SK-N-SH (cell line): Measurements from ENCODE around the gene CCL27. TPM values are rescaled to one million over a fixed set of nuclear protein-coding genes. Genes with fewer than 3 reads are reported as not detected.

Experiments
- CTCF ChIA-PET: fragments of 300-600, 350-600 bp; formaldehyde crosslinking; extraction: SDS; loops from one replicate; lab custom pipeline; 2021; lab: Yijun Ruan, JAX
- POLR2A ChIA-PET: fragments of 350-600 bp; sonication (Branson Sonifier 250); formaldehyde crosslinking; extraction: SDS; loops from one replicate; lab custom pipeline; 2020; ENCODE audit warnings: antibody characterized with exemption, inconsistent platforms; lab: Yijun Ruan, JAX
- DNase-seq: peaks from one replicate; pipeline ENCODE4 v3.0.0; 2012
- H2AFZ ChIP-seq: fragments of 200-600 bp; sonication (generic); 2 replicates; pipeline ENCODE4 v1.8.1; 2016; ENCODE audit warnings: antibody characterized with exemption, mild to moderate bottlenecking, low read depth
- H3F3A ChIP-seq: fragments of 200-600 bp; sonication (generic); replicated peaks from 2 replicates; pipeline ENCODE3; 2016; ENCODE audit warnings: antibody characterized with exemption, mild to moderate bottlenecking; ENCODE audit not compliant: insufficient read depth
- H3K27ac ChIP-seq, 2 experiments: fragments of 200-500 bp in 1 of 2; fragments of 200-600 bp in 1 of 2; sonication (Bioruptor generic) in 1 of 2; sonication (generic), shearing (Covaris generic) in 1 of 2; 2 replicates each; pipeline versions ENCODE4 v1.5.1 to v1.6.1; 2014 to 2016; ENCODE audit warnings: low read depth in 2 of 2, inconsistent platforms in 1 of 2, low read length in 1 of 2, mild to moderate bottlenecking in 1 of 2, mixed read lengths in 1 of 2
- H3K27me3 ChIP-seq: fragments of 200-600 bp; sonication (generic), shearing (Covaris generic); 2 replicates; pipeline ENCODE4 v1.6.1; 2016; ENCODE audit warnings: mixed run types; ENCODE audit not compliant: insufficient read depth
- H3K36me3 ChIP-seq, 2 experiments: fragments of 200-500 bp in 1 of 2; fragments of 200-600 bp in 1 of 2; sonication (Bioruptor generic) in 1 of 2; sonication (generic) in 1 of 2; replicated peaks in 1 of 2; 2 replicates each; pipeline versions ENCODE3 to v1.5.1; 2014 to 2016; ENCODE audit warnings: low read length in 1 of 2, mild to moderate bottlenecking in 1 of 2; ENCODE audit not compliant: insufficient read depth in 2 of 2, control insufficient read depth in 1 of 2
- H3K4me1 ChIP-seq, 2 experiments: fragments of 200-500 bp in 1 of 2; fragments of 200-600 bp in 1 of 2; sonication (Bioruptor generic) in 1 of 2; sonication (generic), shearing (Covaris generic) in 1 of 2; 2 replicates each; pipeline versions ENCODE4 v1.5.1 to v1.6.1; 2014 to 2016; ENCODE audit warnings: low read depth in 1 of 2, low read length in 1 of 2, mixed run types in 1 of 2; ENCODE audit not compliant: insufficient read depth in 2 of 2, control insufficient read depth in 1 of 2
- H3K4me2 ChIP-seq: fragments of 200-600 bp; sonication (generic), shearing (Covaris generic); 2 replicates; pipeline ENCODE4 v1.6.1; 2017; ENCODE audit warnings: mixed run types
- H3K4me3 ChIP-seq, 2 experiments: fragments of 200-500 bp in 1 of 2; fragments of 200-600 bp in 1 of 2; sonication (Bioruptor generic) in 1 of 2; sonication (generic), shearing (Covaris generic) in 1 of 2; 2 replicates each; pipeline versions ENCODE4 v1.5.1 to v1.8.1; 2014 to 2016; ENCODE audit warnings: low read depth in 2 of 2, inconsistent platforms in 1 of 2, low read length in 1 of 2, mild to moderate bottlenecking in 1 of 2, mixed read lengths in 1 of 2, moderate library complexity in 1 of 2
- H3K79me2 ChIP-seq: fragments of 200-600 bp; sonication (generic); 2 replicates; pipeline ENCODE4 v1.8.1; 2017; ENCODE audit warnings: mild to moderate bottlenecking; ENCODE audit not compliant: insufficient read depth
- H3K9ac ChIP-seq: fragments of 200-600 bp; sonication (generic); 2 replicates; pipeline ENCODE4 v1.6.1; 2017; ENCODE audit warnings: mixed run types
- H3K9me2 ChIP-seq: fragments of 200-600 bp; sonication (generic); 2 replicates; pipeline ENCODE4 v1.6.1; 2017; ENCODE audit warnings: mixed run types
- H3K9me3 ChIP-seq: fragments of 200-600 bp; sonication (generic); 2 replicates; pipeline ENCODE4 v1.6.1; 2017; ENCODE audit warnings: mixed run types, mild to moderate bottlenecking, moderate library complexity
- H4K20me1 ChIP-seq: fragments of 200-600 bp; sonication (generic); 2 replicates; pipeline ENCODE4 v1.6.1; 2017; ENCODE audit warnings: mild to moderate bottlenecking, mixed run types; ENCODE audit not compliant: insufficient read depth
- CHD2 ChIP-seq: fragments of 150-350 bp; IDR thresholded peaks from 2 replicates; pipeline ENCODE4 v1.6.1; 2018; ENCODE audit warnings: low read length; ENCODE audit not compliant: partially characterized antibody
- CTCF ChIP-seq: fragments of 200-600 bp; sonication (generic); IDR thresholded peaks from 2 replicates; pipeline ENCODE4 v1.6.1; 2017; ENCODE audit warnings: antibody characterized with exemption, mild to moderate bottlenecking, moderate library complexity
- ELF1 ChIP-seq: IDR thresholded peaks from 2 replicates; pipeline ENCODE4 v1.4.0; 2012
- EP300 ChIP-seq, 2 experiments: IDR thresholded peaks; 2 replicates each; pipeline versions ENCODE4 v1.4.0 to v1.6.1; 2012; ENCODE audit warnings: borderline replicate concordance in 1 of 2, low read depth in 1 of 2, low read length in 1 of 2
- FOSL2 ChIP-seq: IDR thresholded peaks from 2 replicates; pipeline ENCODE4 v1.4.0; 2012; ENCODE audit warnings: low read depth, mild to moderate bottlenecking, moderate library complexity, borderline replicate concordance
- FOXJ3 ChIP-seq: sonication (generic); formaldehyde crosslinking; IDR thresholded peaks from 2 replicates; pipeline ENCODE4 v1.5.1; 2020; ENCODE audit warnings: mild to moderate bottlenecking, missing genetic modification reagents
- FOXM1 ChIP-seq: IDR thresholded peaks from 2 replicates; pipeline ENCODE4 v1.4.0; 2012; ENCODE audit warnings: low read depth, mild to moderate bottlenecking
- GATA2 ChIP-seq: sonication (generic); formaldehyde crosslinking; IDR thresholded peaks from 2 replicates; pipeline ENCODE4 v1.5.0; 2020; ENCODE audit warnings: mild to moderate bottlenecking, missing genetic modification reagents
- MEF2A ChIP-seq: IDR thresholded peaks from 2 replicates; pipeline ENCODE4 v1.4.0; 2012; ENCODE audit warnings: low read depth, borderline replicate concordance
- PBX3 ChIP-seq: IDR thresholded peaks from 2 replicates; pipeline ENCODE4; 2012
- POLR2AphosphoS5 ChIP-seq: IDR thresholded peaks from 2 replicates; pipeline ENCODE4 v1.6.1; 2012; ENCODE audit warnings: low read depth, low read length
- RCOR1 ChIP-seq: fragments of 150-350 bp; IDR thresholded peaks from 2 replicates; pipeline ENCODE4 v1.6.1; 2017; ENCODE audit warnings: antibody characterized with exemption, low read length
- RFX5 ChIP-seq: IDR thresholded peaks from 2 replicates; pipeline ENCODE4 v1.6.1; 2012; ENCODE audit warnings: mild to moderate bottlenecking, improper control_type of control experiment, low read length
- SIN3A ChIP-seq: IDR thresholded peaks from 2 replicates; pipeline ENCODE4 v1.6.1; 2012; ENCODE audit warnings: low read depth, mild to moderate bottlenecking, low read length, moderate library complexity, borderline replicate concordance
- TAF1 ChIP-seq: IDR thresholded peaks from 2 replicates; pipeline ENCODE4 v1.6.1; 2012; ENCODE audit warnings: low read depth, mild to moderate bottlenecking, low read length, moderate library complexity, borderline replicate concordance
- TCF12 ChIP-seq: IDR thresholded peaks from 2 replicates; pipeline ENCODE4 v1.4.0; 2012
- TEAD4 ChIP-seq: IDR thresholded peaks from 2 replicates; pipeline ENCODE4 v1.4.0; 2012; ENCODE audit warnings: mild to moderate bottlenecking, borderline replicate concordance; ENCODE audit not compliant: insufficient read depth
- USF1 ChIP-seq: IDR thresholded peaks from 2 replicates; pipeline ENCODE4 v1.4.0; 2012; ENCODE audit warnings: low read depth, borderline replicate concordance
- YY1 ChIP-seq: IDR thresholded peaks from 2 replicates; pipeline ENCODE4 v1.4.0; 2012; ENCODE audit warnings: low read depth, mild to moderate bottlenecking
- ZBTB33 ChIP-seq: IDR thresholded peaks from 2 replicates; pipeline ENCODE4 v1.4.0; 2012; ENCODE audit warnings: low read depth, borderline replicate concordance
- polyA plus RNA-seq, 3 experiments: library from polyadenylated mRNA; depleted of rRNA; stranded (reverse); fragments of >200 nt; gene quantifications; 2 replicates each; pipeline ENCODE4 v1.2.3, GENCODE V29; 2012

CCL27 gene
- polyA plus RNA-seq, 1 of the 3 experiments (the other 2 are of a cell fraction) = not detected

- Histone ChIP-seq H3K4me2 (no peak overlapping the region), H3K9me2 (no peaks in the 10 kb centered on the region), H2AFZ (no peak overlapping the region), H3K27me3 (no peaks in the 10 kb centered on the region), H3K36me3 (no peaks in the 10 kb centered on the region), H4K20me1 (no peaks in the 10 kb centered on the region), H3K9ac (no peak overlapping the region), H3F3A (no peaks in the 10 kb centered on the region), H3K9me3 (no peaks in the 10 kb centered on the region), H3K4me3 (no peak overlapping the region), H3K27ac (no peak overlapping the region), H3K79me2 (no peaks in the 10 kb centered on the region), H3K4me1 (no peaks in the 10 kb centered on the region; a peak in 1 of 4 replicates)
- POLR2A ChIA-PET = no interaction called here
- no peak for DNase-seq
- TF ChIP-seq FOXJ3 (CRISPR knock-in tag) (no peak), FOSL2 (no peak), FOXM1 (no peak), GATA2 (CRISPR knock-in tag) (no peak), PBX3 (no peak), YY1 (no peak), TEAD4 (no peak), RCOR1 (no peak), SIN3A (no peak), POLR2AphosphoS5 (no peak), EP300 (IDR thresholded peaks at IDR 0.05; ENCODE audit: borderline replicate concordance in 1 of 2, low read depth in 1 of 2, low read length in 1 of 2) (no peak), ELF1 (no peak), CTCF (no peak), RFX5 (no peak), CHD2 (no peak), ZBTB33 (no peak), TAF1 (no peak), TCF12 (no peak), MEF2A (no peak), USF1 (no peak)
- CTCF ChIA-PET = interaction anchor here (1.0 to 1.5 kb wide), 2 partner anchors 20 to 81 kb away, joined by 3 to 4 read pairs; no protein-coding TSS in a partner anchor
Observed at GRCh38 chr9:34694811-34695210, 32.4 kb upstream of the CCL27 start.
